Thymus (tissue), 11 donors: ENCODE results near the gene TLR3. TPM values are rescaled to one million over a fixed set of nuclear protein-coding genes. Genes with fewer than 3 reads are reported as not detected.
"Not testable (repeated sequence)": the region's sequence is repeated elsewhere in the genome, so short reads cannot be mapped to it uniquely, and the experiment has no call there.

Source experiments
- DNase-seq, 9 donors: peaks; one replicate each; pipeline ENCODE4 v3.0.0-alpha.2; 2013; ENCODE audit warnings: low spot score in 9 of 9, low read depth in 6 of 9, missing footprints in 1 of 9
- H3K27ac ChIP-seq, 2 donors: one replicate each; pipeline ENCODE4 v1.5.1; 2013; ENCODE audit warnings: control low read depth in 1 of 2, low read depth in 1 of 2, low read length in 1 of 2, mild to moderate bottlenecking in 1 of 2, moderate library complexity in 1 of 2
- H3K27me3 ChIP-seq, 2 donors: one replicate each; pipeline ENCODE4 v1.5.1; 2013; ENCODE audit warnings: low read length in 1 of 2; ENCODE audit not compliant: control insufficient read depth in 2 of 2, insufficient read depth in 1 of 2
- H3K36me3 ChIP-seq, 2 donors: one replicate each; pipeline ENCODE4 v1.5.1; 2013; ENCODE audit warnings: low read length in 1 of 2, mild to moderate bottlenecking in 1 of 2, moderate library complexity in 1 of 2; ENCODE audit not compliant: control insufficient read depth in 2 of 2, insufficient read depth in 2 of 2
- H3K4me1 ChIP-seq, 2 donors: one replicate each; pipeline ENCODE4 v1.5.1; 2013; ENCODE audit warnings: low read length in 2 of 2; ENCODE audit not compliant: control insufficient read depth in 2 of 2, insufficient read depth in 2 of 2
- H3K4me3 ChIP-seq, 2 donors: one replicate each; pipeline ENCODE4 v1.5.1; 2013; ENCODE audit warnings: low read length in 2 of 2, control low read depth in 1 of 2, mild to moderate bottlenecking in 1 of 2
- H3K9me3 ChIP-seq, 2 donors: one replicate each; pipeline ENCODE4 v1.5.1; 2013; ENCODE audit warnings: low read length in 1 of 2, mild to moderate bottlenecking in 1 of 2; ENCODE audit not compliant: control insufficient read depth in 2 of 2, insufficient read depth in 1 of 2
- WGBS: extraction: QIAGEN DNeasy Blood & Tissue Kit; methylation state at CpG from one replicate; pipeline ENCODE4 v1.1.7; 2013; 5-methylcytosine and 5-hydroxymethylcytosine counted together
- polyA plus RNA-seq: library from polyadenylated mRNA; stranded (reverse); fragments of 200-250 nt; gene quantifications from one replicate; pipeline ENCODE4 v1.2.3, GENCODE V29; 2013
- total RNA-seq: library from RNA; stranded (reverse); fragments of 120-200 nt; gene quantifications from one replicate; pipeline ENCODE4 v1.2.4, GENCODE V29; 2013
- donor health status: healthy.

TLR3 gene
- total and polyA plus RNA-seq, 2 donors: 1.7 to 2.6 TPM

- Histone ChIP-seq H3K36me3 (no peaks in the 10 kb centered on the region), H3K4me1 (no peaks in the 10 kb centered on the region), H3K4me3 (no peak overlapping the region), H3K27ac (no peak overlapping the region), H3K9me3 (no peaks in the 10 kb centered on the region), H3K27me3 (no peaks in the 10 kb centered on the region)
- no peak for DNase-seq
- WGBS: 92% methylated on average over 5 of the region's 5 CpGs
Observed at GRCh38 chr4:186027405-186027804, 41.6 kb upstream of the TLR3 start.

GRCh38 chr4:186029571-186030398 lies 39.2 kb upstream of the TLR3 start:
- H3K9me3 ChIP-seq: no peaks in the 10 kb centered on the region
- H3K36me3 ChIP-seq: no peaks in the 10 kb centered on the region
- no peak for DNase-seq
- WGBS: 62% methylated on average over 11 of the region's 11 CpGs
- H3K4me3 ChIP-seq: no peak overlapping the region
- no peaks in the 10 kb centered on the region for H3K27me3 ChIP-seq
- H3K27ac ChIP-seq: no peak overlapping the region
- H3K4me1 ChIP-seq: no peaks in the 10 kb centered on the region

DNA sequence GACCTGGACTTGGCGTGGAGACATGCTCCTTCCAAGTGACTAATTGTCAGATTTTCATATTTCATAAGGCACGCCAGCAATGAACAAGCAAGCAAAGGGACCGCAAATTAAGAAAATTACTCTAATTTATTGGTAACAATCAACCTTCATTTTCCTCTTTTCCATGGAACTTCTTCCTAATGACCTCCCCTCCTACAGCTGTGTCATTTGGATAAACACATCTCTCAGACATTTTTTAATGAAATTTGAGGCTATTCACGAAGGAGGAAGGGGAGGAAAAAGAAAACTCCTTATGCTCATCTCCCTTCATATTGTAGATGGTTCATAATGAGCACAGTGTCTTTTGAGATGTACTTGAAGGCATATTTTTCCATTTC lies 38.6 kb upstream of the TLR3 start:
- H3K9me3 ChIP-seq: no peaks in the 10 kb centered on the region
- H3K27me3 ChIP-seq: no peaks in the 10 kb centered on the region
- H3K36me3 ChIP-seq: no peaks in the 10 kb centered on the region
- no peak overlapping the region for H3K27ac ChIP-seq
- 79% methylated on average over 4 of the region's 4 CpGs for WGBS
- no peak for DNase-seq
- H3K4me3 ChIP-seq: no peak overlapping the region
- H3K4me1 ChIP-seq: no peaks in the 10 kb centered on the region

- 58% methylated on average over 3 of the region's 3 CpGs for WGBS
- no peaks in the 10 kb centered on the region for H3K9me3 ChIP-seq
- no peaks in the 10 kb centered on the region for H3K27me3 ChIP-seq
- no peaks in the 10 kb centered on the region for H3K36me3 ChIP-seq
- H3K4me3 ChIP-seq: no peak overlapping the region
- DNase-seq: no peak
- no peaks in the 10 kb centered on the region for H3K4me1 ChIP-seq
- H3K27ac ChIP-seq: no peak overlapping the region
Observed at GRCh38 chr4:186030795-186031194, 38.2 kb upstream of the TLR3 start.

DNA sequence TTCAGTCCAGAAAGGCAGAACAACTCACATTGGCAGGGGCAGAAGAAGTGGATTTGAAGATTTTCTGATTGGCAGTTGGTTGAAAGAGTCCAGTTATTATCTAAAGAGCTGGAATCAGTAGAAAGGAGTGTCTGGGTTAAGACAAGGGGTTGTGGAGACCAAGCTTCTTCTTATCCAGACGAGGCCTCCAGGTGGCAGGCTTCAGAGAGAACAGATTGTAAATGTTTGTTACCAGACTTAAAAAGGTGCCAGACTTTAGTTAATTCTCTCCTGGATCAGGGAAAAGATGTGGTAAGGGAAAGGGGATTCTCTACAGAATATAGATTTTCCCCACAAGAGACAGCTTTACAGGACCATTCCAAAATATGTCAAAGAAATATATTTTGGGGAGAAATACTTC lies 36.7 kb upstream of the TLR3 start:
- Histone ChIP-seq H3K9me3 (no peaks in the 10 kb centered on the region), H3K27me3 (no peaks in the 10 kb centered on the region), H3K36me3 (no peaks in the 10 kb centered on the region), H3K4me3 (no peak overlapping the region), H3K4me1 (no peaks in the 10 kb centered on the region), H3K27ac (no peak overlapping the region)
- WGBS: 62% methylated on average over 1 of the region's 1 CpG
- DNase-seq: no peak

DNA sequence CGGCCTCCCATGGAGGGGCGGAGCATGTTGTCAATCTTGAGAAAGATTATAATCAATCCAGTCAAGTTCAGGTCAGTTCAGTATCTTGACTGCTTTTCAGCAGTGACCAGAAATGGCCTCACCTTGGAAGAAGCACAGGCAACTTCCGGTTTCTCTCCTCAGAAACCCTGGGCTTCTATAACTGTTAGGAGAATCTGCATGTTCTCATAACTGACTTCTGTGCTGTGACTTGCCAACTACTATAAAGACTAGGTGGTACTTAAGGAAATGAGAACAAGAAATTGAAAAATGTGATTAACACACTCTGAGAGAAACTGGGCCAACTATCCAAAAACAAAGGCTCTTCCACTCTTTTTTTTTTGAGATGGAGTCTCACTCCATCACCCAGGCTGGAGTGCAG lies 35.9 kb upstream of the TLR3 start:
- Histone ChIP-seq H3K4me3 (no peak overlapping the region), H3K27ac (no peak overlapping the region), H3K9me3 (no peaks in the 10 kb centered on the region), H3K4me1 (no peaks in the 10 kb centered on the region), H3K27me3 (peaks cover 0 to 2% of the 10 kb centered on the region in 2 donors), H3K36me3 (no peaks in the 10 kb centered on the region)
- WGBS: 66% methylated on average over 3 of the region's 3 CpGs
- DNase-seq: no peak

DNA sequence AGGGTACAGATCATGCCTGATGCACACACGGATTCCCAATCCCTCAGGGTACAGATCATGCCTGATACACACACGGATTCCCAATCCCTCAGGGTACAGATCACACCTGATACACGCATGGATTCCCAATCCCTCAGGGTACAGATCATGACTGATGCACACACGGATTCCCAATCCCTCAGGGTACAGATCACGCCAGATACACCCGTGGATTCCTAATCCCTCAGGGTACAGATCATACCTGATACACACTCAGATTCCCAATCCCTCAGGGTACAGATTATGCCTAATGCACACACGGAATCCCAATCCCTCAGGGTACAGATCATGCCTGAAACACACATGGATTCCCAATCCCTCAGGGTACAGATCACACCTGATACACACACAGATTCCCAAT lies 34.3 kb upstream of the TLR3 start:
- H3K4me3 ChIP-seq, H3K9me3 ChIP-seq, H3K36me3 ChIP-seq, H3K27ac ChIP-seq, H3K27me3 ChIP-seq, H3K4me1 ChIP-seq, DNase-seq: not testable (repeated sequence)
- 89% methylated on average over 7 of the region's 7 CpGs for WGBS

GRCh38 chr4:186036976-186037581 lies 31.9 kb upstream of the TLR3 start:
- H3K27ac ChIP-seq: no peak overlapping the region
- H3K27me3 ChIP-seq: peaks cover 0 to 2% of the 10 kb centered on the region in 2 donors
- H3K4me1 ChIP-seq: no peaks in the 10 kb centered on the region
- no peak overlapping the region for H3K4me3 ChIP-seq
- DNase-seq: no peak
- H3K36me3 ChIP-seq: no peaks in the 10 kb centered on the region
- 92% methylated on average over 6 of the region's 6 CpGs for WGBS
- H3K9me3 ChIP-seq: no peaks in the 10 kb centered on the region

GRCh38 chr4:186037692-186038658 lies 31.0 kb upstream of the TLR3 start:
- Histone ChIP-seq H3K36me3 (no peaks in the 10 kb centered on the region), H3K4me3 (no peak overlapping the region), H3K27me3 (peaks cover 0 to 2% of the 10 kb centered on the region in 2 donors), H3K27ac (no peak overlapping the region), H3K9me3 (no peaks in the 10 kb centered on the region), H3K4me1 (no peaks in the 10 kb centered on the region)
- DNase-seq: peak; percentile 13 to 73 (median 41)
- WGBS: 35% methylated on average over 12 of the region's 12 CpGs
